ENCODE results near the gene NID2.
A peak's percentile ranks its signal among the peaks of the same experiment; 100 is the strongest.

NID2 gene

GRCh38 chr14:52026901-52027300 is 42.0 kb downstream of the NID2 start:
- no peak for DNase-seq

DNA sequence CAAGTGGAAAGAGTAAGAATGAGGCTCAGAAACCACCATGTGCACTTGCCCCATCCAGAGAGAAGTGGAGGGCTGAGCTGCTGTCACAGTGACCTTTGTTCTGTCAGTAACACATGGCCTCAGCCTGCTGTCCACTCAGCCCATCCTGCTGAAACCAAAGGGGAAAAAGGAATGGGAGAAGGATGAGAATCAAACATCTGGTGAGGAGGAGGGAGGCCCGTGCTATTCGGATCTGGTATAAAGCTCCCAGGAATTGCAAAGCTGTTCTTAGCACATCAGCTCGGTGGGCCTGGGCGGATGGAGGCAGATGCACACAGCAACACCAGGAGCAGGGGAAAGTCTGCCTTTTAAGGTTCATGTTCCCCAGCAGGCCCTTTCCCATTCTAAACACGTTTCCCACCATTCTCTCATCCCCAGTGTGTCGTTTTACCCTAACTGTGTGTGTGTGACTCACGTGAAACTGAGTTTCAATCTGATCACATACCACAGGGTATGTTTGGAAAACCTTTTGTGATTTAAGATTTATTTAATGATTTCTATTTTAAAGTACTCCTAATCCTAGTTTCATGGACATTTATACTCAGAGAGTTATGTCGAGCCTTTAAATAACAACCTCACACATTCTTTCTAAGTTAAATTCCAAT is 42.7 kb downstream of the NID2 start:
- DNase-seq, result peak; percentile 54

- peak; percentile 97 for DNase-seq
Observed at GRCh38 chr14:52025310-52025709, 43.5 kb downstream of the NID2 start.

DNA sequence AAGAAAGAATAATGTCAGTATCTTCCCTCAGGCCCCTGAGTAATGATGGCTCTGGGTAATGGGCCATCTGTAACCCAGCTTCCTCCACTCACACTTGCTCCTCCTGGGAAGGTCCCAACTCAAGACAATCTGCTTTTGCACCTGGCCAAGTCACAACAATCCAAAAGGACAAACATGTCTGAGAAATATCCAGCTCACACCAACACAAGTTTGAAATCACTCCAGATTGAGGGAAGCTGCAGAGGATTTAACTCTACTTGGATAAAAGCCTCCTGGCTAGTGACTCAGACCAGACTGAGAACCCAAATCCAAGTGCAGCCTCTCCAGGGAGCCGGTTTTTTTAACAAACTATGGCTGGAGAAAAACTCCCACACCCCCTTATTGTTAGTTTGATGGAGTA is 45.3 kb downstream of the NID2 start:
- peak; percentile 86 for DNase-seq

GRCh38 chr14:52021957-52022600 is 46.8 kb downstream of the NID2 start:
- no peak for DNase-seq

- peak; percentile 65 for DNase-seq
Observed at GRCh38 chr14:52020866-52021717, 47.8 kb downstream of the NID2 start.

DNA sequence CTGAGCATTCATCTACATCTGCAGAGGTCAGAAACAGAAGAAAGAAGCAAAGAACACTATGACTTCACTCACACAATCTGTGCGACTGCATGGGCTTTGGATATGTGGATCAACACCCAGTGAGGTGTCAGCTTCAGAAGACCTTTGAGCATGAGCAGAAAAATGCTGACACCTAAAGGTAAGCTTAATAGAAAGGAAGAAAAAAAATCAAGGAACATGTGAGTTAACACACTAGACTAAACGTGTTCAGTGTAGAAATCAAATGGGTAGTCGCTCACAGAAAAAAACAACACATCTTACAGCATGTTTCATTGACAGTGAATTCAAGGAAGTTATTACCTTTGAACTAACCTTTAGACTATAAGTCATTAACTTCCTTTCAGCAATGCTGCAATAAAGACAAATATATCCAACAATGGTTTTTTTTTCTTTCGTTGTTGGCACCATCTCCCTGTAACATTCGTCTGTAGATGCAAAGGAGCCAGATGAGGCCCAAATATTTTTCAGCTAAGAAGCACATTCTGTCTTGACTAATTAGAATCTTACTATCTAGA is 48.6 kb downstream of the NID2 start:
- DNase-seq, result no peak

- DNase-seq, result no peak
Observed at GRCh38 chr14:52018970-52019369, 49.9 kb downstream of the NID2 start.

DNA sequence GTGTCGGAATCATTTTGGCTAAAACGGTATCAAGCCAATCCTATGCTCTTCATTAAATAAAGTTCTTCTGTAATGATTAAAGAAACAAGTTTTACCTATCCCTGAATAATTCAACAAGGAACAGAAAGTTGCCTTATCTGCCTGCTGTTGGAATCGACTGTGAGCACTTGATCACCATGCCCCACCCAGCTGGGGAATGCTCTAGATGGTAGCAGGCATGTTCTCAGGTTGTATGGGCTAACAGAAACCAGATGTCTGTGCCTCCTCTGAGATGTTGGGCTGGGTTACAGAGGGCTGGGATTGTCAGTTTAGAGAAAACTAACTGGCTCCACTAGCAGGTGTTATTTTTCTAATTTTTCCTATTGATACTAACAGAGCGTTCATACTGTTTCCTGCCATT is 50.6 kb downstream of the NID2 start:
- peak; percentile 65 for DNase-seq

GRCh38 chr14:52015411-52016030 is 53.3 kb downstream of the NID2 start:
- DNase-seq, result no peak

DNA sequence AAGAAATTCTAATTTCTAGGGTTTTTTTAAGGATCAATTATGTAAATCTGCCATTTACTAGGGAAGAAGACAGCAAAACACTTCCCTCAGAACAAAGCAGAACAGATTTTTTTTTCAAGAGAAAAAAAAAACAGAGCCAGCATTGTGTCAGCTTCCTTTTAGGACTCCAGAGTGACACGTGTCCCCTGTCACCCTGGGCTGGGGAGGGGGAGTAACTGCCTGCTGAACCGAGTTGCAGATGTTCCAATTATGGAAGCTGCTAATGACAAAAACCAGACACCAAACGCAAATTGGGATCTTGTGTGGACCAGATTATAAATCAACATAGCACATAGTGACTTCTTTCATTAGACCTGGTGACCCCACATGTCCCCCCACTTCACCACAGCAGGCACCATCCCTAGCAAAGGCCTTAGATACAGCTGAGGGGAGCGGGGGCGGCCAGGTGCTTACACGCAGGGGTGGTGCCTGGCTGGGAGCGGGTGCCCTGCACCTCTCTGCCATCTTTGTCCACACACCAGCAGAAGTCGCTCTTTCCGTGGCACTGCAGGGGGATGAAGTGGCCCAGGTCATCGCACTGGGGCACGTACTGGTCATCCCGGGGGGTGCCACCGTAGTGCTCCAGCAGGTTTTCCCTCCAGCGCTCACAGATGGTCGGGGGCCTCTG is 54.1 kb downstream of the NID2 start:
- no peak for DNase-seq

DNA sequence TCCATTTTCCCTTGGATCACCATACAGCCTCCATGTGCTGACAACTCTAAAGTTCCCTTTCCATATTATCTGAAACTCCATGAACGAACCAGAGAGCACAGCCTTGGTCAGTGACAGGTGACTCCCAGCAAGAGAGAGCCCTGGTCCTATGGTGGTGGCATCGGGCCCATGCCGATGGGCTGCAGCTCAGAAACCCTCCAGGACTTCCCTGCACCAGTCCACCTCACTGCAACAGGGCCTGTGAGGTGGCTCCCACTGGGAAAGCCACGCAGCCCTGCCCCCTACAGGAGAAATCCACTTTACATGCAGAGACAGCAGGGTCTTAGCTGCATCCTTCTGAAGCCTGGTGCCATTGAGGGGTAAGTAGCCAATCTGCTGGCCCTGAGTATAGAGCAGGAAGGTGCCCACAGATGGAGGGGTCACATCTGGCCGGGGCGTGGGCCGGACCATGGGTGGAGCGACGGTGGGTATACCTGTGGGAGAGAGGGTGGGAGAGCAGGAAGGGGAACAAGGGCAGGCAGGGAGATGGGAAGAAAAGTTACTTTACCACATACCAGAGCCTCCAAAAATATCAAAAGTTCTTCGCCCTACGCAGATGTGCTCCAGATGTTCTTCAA is 54.8 kb downstream of the NID2 start:
- DNase-seq, result no peak

- peak; percentile 53 for DNase-seq
Observed at GRCh38 chr14:52012635-52013034, 56.2 kb downstream of the NID2 start.

DNA sequence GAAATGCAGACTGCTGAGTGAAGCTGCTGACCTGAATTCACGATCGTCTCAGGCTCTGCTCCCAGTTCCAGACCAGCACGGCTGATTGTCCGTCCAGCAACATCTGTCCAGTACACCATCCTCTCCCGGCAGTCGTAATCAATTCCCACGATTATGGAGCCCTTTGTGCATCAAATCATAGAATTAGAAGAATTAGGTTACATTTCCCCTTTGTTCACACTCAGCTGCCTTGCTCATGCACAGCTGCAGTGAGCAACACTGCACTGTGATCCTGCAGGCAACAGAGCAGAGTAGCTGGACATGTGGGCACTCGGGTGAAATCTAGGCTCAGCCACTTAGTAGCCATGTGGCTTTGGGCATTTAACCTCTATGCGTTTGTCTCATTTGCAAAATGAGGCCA is 57.3 kb downstream of the NID2 start:
- no peak for DNase-seq

- DNase-seq, result no peak
Observed at GRCh38 chr14:52010173-52010693, 58.6 kb downstream of the NID2 start.

DNA sequence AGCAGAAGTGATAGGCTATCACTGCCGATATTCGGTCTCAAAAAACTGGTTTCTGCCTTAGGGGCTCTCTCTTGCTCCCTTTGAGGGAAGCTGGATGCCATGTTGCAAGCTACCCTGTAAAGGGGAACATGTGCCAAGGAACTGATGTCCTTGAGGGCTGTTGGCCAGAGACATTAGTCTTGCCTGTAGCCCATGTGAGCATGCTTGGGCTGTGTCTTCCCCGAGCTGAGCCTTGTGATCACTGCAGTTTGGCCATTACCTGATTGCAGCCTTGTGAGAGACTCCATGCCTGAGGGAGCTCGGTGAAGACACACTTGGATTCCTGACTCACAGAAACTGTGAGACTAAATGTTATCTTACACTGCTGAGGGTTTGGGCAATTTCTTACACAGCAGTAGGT is 60.7 kb downstream of the NID2 start:
- no peak for DNase-seq

DNA sequence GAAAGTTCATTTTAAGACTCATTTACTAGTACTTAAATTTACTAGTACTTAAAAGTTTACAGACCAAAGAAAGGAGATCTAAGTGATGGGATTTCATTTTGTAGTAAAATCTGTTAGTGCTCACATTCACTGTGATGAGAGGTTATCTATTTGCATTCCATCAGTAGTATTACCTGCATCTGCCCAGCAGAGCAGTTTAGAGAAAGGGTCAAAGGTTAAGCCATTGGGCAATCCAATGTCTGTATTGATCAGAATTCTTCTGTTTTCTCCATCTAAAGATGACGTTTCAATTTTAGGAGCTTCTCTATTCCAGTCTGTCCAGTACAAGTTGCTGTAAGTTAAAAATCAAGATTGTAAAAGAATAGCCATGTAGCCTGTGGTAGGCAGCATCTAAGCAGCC is 61.2 kb downstream of the NID2 start:
- DNase-seq, result no peak

- no peak for DNase-seq
Observed at GRCh38 chr14:52007211-52007610, 61.6 kb downstream of the NID2 start.

DNA sequence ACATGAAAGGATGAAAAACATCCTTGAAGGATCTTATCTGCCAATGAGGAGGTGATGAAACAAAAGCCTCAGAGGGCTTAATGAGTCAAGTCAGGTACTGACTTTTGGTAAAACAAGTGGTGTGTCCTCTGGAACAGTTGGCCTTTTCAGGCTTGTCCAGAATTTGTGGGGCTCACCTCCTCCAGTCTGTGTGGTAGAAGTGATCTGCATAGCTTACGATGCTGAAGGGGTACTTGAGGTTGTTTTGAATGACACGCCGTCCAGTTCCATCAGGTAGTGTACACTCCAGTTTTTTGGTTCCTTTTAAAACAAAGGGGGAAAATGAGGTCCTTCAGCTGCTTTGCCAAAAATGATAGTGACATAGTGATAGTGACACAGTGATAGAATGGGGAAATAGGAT is 62.5 kb downstream of the NID2 start:
- DNase-seq, result no peak

DNA sequence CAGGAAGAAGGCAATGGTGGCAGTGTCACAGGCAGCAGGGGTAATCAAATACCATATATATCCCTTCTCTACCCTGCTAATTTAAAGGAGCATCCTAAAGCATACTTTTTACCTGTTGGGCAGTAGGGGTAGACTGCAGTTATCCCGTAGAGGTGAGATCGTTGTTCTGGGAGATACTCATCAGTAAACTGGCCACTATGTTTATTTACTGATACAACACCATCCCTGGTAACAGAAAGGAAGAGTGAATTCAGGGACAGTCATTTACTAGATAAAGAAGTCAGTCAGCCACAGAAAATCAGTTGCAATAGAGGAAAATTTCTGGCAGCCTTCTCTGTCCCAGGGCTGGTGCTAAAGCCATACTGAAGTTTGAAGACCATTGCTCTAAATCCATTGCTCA is 63.2 kb downstream of the NID2 start:
- no peak for DNase-seq

- DNase-seq, result no peak
Observed at GRCh38 chr14:52003324-52003723, 65.5 kb downstream of the NID2 start.

DNA sequence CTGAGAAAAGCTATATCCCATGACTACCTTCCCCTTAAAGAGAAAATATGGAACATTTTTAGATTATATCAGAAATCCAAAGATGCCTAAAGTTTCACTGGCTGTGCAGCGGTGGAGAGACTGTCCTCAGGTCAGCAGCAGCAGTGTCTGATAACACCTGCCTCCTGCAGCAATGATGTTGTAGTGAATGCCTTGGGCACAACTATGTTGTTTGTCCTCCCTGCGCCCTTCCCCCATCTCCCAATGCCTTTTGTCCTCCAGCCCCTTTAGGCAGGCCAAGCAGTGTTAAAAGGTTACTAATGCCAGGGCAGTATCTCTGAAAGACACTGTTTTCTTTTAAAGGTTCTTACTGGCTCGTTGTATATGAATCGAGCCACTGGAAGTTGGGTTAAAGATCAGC is 66.3 kb downstream of the NID2 start:
- no peak for DNase-seq
